HUES64 (cell line): ENCODE results near the gene ZFP37. TPM values are rescaled to one million over a fixed set of nuclear protein-coding genes. Genes with fewer than 3 reads are reported as not detected.
"Not testable (repeated sequence)": the region's sequence is repeated elsewhere in the genome, so short reads cannot be mapped to it uniquely, and the experiment has no call there.

ENCODE experiments used
- H3K27ac ChIP-seq: 2 replicates; pipeline ENCODE4 v1.7.0; 2013; ENCODE audit warnings: low read depth, low read length, inconsistent platforms
- H3K27me3 ChIP-seq: 2 replicates; pipeline ENCODE4 v1.6.1; 2013; ENCODE audit warnings: mild to moderate bottlenecking, low read length; ENCODE audit not compliant: insufficient read depth
- H3K36me3 ChIP-seq: 2 replicates; pipeline ENCODE4 v1.6.1; 2013; ENCODE audit warnings: mild to moderate bottlenecking, low read length; ENCODE audit not compliant: insufficient read depth
- H3K4me1 ChIP-seq: 2 replicates; pipeline ENCODE4 v1.6.1; 2013; ENCODE audit warnings: mild to moderate bottlenecking, low read length, moderate library complexity; ENCODE audit not compliant: insufficient read depth
- H3K4me3 ChIP-seq: 2 replicates; pipeline ENCODE4 v1.5.1; 2013; ENCODE audit warnings: mild to moderate bottlenecking, low read length, moderate library complexity
- H3K9ac ChIP-seq: 2 replicates; pipeline ENCODE4 v1.6.1; 2013; ENCODE audit warnings: mild to moderate bottlenecking, low read depth, low read length
- H3K9me3 ChIP-seq: 2 replicates; pipeline ENCODE4 v1.6.1; 2013; ENCODE audit warnings: low read depth, low read length; ENCODE audit not compliant: insufficient read depth
- WGBS: fragments of 150-250, 120-280 bp; methylation state at CpG from one replicate; pipeline ENCODE4 v1.1.7; 2013; ENCODE audit warnings: missing lambda C conversion rate; 5-methylcytosine and 5-hydroxymethylcytosine counted together
- polyA plus RNA-seq, 2 experiments: library from polyadenylated mRNA; stranded (reverse); fragments of 50-300 nt; gene quantifications; one replicate each; pipeline ENCODE4 v1.2.3, GENCODE V29; 2013

ZFP37 gene
- 5.3 TPM for polyA plus RNA-seq (2013, experiment 1 of 2)
- polyA plus RNA-seq (2013, experiment 2 of 2) = 5.5 TPM

DNA sequence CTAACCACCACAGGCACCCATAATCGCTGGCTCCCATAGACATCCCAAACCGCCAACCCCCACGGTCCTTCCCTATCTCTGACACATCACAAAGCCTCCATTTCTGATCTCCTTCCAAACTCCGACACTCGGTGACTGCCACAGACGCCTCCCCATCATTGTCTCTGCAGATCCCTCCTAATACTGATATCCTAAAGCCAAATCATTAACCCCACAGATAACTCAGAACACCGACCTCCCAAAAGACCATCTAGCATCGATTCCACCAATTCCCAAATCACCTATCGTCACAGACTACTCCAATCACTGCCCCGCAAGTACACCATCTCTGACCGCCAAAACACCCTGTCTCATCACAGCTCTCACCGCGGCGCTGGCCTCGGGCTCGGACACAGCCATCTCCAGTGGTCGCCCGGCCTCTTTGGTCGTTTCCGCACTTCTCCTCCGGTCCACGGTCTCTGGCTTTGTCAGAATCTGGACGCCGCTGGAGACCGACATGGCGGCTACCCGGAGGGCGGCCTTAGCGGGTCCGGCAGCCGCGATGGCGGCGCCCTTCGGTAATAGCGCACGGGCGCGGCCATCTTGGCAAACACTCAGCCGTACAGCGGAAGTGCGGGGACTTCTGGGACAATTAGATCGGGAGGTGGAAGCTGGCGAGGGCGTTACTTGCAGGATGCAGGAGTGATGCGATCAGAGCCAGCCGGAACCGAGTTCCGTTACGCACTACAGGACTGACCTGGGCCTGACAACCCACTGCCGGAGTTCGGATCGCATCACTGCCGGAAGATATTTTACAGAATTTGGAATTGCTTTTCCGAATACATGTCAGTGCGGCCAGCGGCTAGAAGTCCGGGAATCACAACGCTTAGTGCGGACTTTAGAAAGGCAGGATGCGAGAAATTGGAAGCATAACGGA is at the start of gene ZFP37:
TSS of gene ZFP37 (minus strand) at position 534 of the 916 bp plus-strand sequence. CDS start at position 498, 36 bp downstream.
- peaks cover 4% of the 10 kb centered on the region; the same call in 1 of the 2 replicates for H3K4me1 ChIP-seq
- 6% methylated on average over 62 of the region's 62 CpGs for WGBS
- H3K9ac ChIP-seq = peak within 1 kb of the TSS; percentile 80
- H3K9me3 ChIP-seq = peaks cover 47% of the 10 kb centered on the region
- H3K27me3 ChIP-seq = peaks cover 8% of the 10 kb centered on the region
- no peak within 1 kb of the TSS; the same call in 1 of the 2 replicates for H3K27ac ChIP-seq
- H3K4me3 ChIP-seq = peak within 1 kb of the TSS; percentile 83
- H3K36me3 ChIP-seq = no peaks in the 10 kb centered on the region

DNA sequence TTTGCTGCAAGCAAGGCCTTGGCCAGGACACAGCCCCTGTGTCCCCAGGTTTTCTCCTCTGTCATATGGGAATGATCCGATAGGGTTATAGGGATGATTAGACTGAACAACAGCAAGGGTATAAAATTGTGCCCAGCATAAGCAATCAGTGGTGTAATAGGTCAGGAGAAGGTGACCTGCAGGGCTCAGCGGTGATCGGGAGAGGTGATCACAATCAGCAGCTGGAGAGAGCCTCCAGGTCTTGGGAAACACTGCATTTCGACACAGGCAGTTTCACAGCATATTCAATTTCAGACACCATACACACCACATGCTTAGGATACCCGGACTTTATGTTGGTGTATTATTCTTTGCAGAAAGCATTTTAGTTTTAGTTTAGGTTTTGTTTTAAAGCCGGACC is 48.8 kb upstream of the ZFP37 start:
- H3K4me3 ChIP-seq, H3K27ac ChIP-seq, H3K9ac ChIP-seq, H3K4me1 ChIP-seq, H3K9me3 ChIP-seq, H3K27me3 ChIP-seq, H3K36me3 ChIP-seq: not testable (repeated sequence)
- no CpG with 5 or more reads among the region's 6 CpGs for WGBS

- peaks cover 13% of the 10 kb centered on the region; the same call in 1 of the 2 replicates for H3K27me3 ChIP-seq
- 82% methylated on average over 2 of the region's 2 CpGs for WGBS
- no peak overlapping the region for H3K4me3 ChIP-seq
- H3K4me1 ChIP-seq = no peaks in the 10 kb centered on the region
- no peaks in the 10 kb centered on the region for H3K36me3 ChIP-seq
- no peak overlapping the region for H3K9ac ChIP-seq
- no peak overlapping the region for H3K27ac ChIP-seq
- peaks cover 18% of the 10 kb centered on the region; the same call in 1 of the 2 replicates for H3K9me3 ChIP-seq
Measured at GRCh38 chr9:113095561-113095960, 39.0 kb upstream of the ZFP37 start.

DNA sequence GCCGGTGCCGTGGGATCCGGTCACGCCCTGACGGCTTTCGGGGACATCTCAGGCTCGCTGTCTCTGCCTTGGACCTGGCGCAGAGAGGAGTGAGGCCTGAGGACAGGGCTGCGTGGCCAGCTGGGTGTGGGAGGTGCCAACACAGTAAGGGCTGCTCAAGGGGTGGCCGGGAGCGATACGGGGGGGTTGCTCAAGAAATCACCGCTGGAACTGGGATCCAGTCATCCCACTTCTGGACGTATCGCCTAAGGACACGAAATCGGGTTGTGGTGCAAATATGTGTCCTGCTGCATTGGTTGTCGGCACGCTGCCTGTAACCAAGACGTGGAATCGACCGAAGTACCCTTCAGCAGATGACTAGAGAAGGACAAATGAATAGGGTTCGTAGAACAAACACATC is 33.4 kb upstream of the ZFP37 start:
- WGBS = 94% methylated on average over 16 of the region's 23 CpGs
- not testable (repeated sequence) for H3K4me3 ChIP-seq, H3K9me3 ChIP-seq, H3K4me1 ChIP-seq, H3K27ac ChIP-seq, H3K9ac ChIP-seq, H3K36me3 ChIP-seq
- peaks cover 17% of the 10 kb centered on the region; the same call in 1 of the 2 replicates for H3K27me3 ChIP-seq

GRCh38 chr9:113089143-113089505 is 32.6 kb upstream of the ZFP37 start:
- no CpG with 5 or more reads among the region's 25 CpGs for WGBS
- not testable (repeated sequence) for H3K4me3 ChIP-seq, H3K27ac ChIP-seq, H3K36me3 ChIP-seq, H3K4me1 ChIP-seq, H3K9ac ChIP-seq, H3K9me3 ChIP-seq
- H3K27me3 ChIP-seq = peaks cover 16% of the 10 kb centered on the region; the same call in 1 of the 2 replicates

GRCh38 chr9:113088456-113089142 is 32.1 kb upstream of the ZFP37 start:
- not testable (repeated sequence) for H3K4me3 ChIP-seq, H3K27ac ChIP-seq, H3K36me3 ChIP-seq, H3K9me3 ChIP-seq, H3K4me1 ChIP-seq, H3K9ac ChIP-seq
- WGBS = 89% methylated on average over 12 of the region's 30 CpGs
- H3K27me3 ChIP-seq = peaks cover 14% of the 10 kb centered on the region; the same call in 1 of the 2 replicates

- H3K27me3 ChIP-seq = peaks cover 14% of the 10 kb centered on the region
- H3K36me3 ChIP-seq, H3K9me3 ChIP-seq, H3K9ac ChIP-seq, H3K27ac ChIP-seq, H3K4me1 ChIP-seq, H3K4me3 ChIP-seq: not testable (repeated sequence)
- 91% methylated on average over 12 of the region's 20 CpGs for WGBS
Measured at GRCh38 chr9:113062932-113063310, 6.4 kb upstream of the ZFP37 start.

GRCh38 chr9:113062256-113062931 is 5.9 kb upstream of the ZFP37 start:
- peaks cover 14% of the 10 kb centered on the region for H3K27me3 ChIP-seq
- H3K9ac ChIP-seq, H3K4me1 ChIP-seq, H3K4me3 ChIP-seq, H3K27ac ChIP-seq, H3K36me3 ChIP-seq: not testable (repeated sequence)
- peaks cover 12% of the 10 kb centered on the region; the same call in 1 of the 2 replicates for H3K9me3 ChIP-seq
- 92% methylated on average over 42 of the region's 44 CpGs for WGBS

DNA sequence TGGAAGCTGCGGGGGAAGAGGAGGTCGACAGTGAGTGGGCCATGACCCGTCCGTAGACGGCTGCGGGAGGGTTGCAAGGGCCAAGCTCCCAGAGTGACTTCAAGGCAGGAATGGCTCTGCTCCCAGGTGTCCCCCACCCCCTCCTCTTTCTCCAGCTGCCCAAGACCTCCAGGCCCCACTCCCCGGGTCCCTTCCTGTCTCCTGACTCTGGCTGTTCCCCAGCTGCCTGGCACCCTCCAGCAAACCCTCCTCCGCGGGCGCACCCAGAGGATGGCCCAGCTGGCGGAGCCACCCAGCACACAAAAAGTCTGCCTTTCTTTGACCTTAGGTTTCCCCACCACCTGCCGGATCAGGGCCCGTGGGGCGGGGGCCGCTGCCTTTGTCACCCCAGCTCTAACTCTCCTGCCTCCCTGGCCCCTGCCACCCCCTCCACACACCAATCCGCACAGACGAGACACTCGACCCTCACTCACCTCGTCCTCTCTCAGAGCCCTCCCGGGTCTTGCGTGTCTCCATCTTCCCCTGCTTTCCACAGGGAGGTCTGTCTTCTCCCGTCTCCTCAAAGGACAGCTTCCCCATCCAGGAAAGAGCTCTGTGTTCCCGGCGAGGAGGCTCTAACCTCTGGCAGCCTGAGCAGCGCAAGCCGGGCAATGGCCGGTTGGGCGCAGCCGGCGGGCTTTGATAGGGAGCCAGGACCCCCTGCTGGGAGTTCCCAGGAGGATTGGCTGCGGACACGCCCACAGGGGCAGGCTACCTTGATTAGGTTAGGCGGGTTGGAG is 4.7 kb upstream of the ZFP37 start:
- H3K27ac ChIP-seq, H3K36me3 ChIP-seq, H3K9ac ChIP-seq, H3K4me1 ChIP-seq, H3K4me3 ChIP-seq: not testable (repeated sequence)
- Histone ChIP-seq H3K9me3 (peaks cover 16% of the 10 kb centered on the region; the same call in 1 of the 2 replicates), H3K27me3 (peaks cover 14% of the 10 kb centered on the region)
- 90% methylated on average over 19 of the region's 33 CpGs for WGBS

DNA sequence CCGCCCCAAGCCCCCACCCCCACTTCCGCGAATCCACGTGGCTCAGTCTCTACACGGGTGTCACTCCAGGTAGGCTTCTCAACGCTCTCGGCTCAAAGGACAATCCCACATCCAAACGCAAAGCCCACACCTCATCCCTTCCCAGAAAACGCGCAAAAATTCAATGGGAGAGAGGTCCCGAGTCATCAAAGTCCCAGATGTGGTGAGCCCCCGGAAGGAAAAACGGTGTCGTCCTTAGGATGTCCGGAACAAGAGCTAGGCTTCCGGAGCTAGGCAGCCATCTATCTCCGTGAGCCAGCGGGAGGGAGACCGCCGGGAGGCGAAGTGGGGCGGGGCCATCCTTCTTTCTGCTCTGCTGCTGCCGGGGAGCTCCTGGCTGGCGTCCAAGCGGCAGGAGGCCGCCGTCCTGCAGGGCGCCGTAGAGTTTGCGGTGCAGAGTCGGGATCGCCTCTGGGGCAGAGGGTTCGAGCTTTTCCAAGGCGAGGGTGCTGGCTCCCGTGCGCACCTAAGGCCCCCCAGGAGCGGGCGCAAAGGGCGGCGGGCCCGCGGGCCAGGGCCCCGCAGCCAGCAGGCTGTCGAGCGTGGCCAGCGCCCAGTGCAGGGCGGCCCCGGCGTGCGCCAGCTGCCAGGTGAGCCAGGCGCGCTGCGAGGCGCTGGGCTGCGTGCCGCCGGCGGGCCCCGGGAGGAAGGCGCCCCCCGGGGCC is 3.2 kb upstream of the ZFP37 start:
- H3K9me3 ChIP-seq = peaks cover 21% of the 10 kb centered on the region; the same call in 1 of the 2 replicates
- not testable (repeated sequence) for H3K27ac ChIP-seq, H3K36me3 ChIP-seq, H3K4me1 ChIP-seq, H3K9ac ChIP-seq
- H3K27me3 ChIP-seq = peaks cover 14% of the 10 kb centered on the region
- WGBS = 80% methylated on average over 32 of the region's 61 CpGs
- H3K4me3 ChIP-seq = peak overlapping the region; percentile 35
